ENCODE data around the gene PCNX2.

The PCNX2 gene

GRCh38 chr1:233055879-233056641, 239.5 kb downstream of the PCNX2 start:
- Histone ChIP-seq H3K9me2 (replicated peaks; ENCODE audit: insufficient read depth, low read length) (no peaks in the 10 kb centered on the region), H3K9ac (ENCODE audit: low read length) (no peak overlapping the region), H3K36me3 (replicated peaks; ENCODE audit: insufficient read depth, low read length) (no peaks in the 10 kb centered on the region), H3F3A (ENCODE audit: insufficient read depth, low read length) (no peaks in the 10 kb centered on the region), H3K4me3 (ENCODE audit: low read length) (no peak overlapping the region), H3K27me3 (replicated peaks; ENCODE audit: insufficient read depth, low read length) (no peaks in the 10 kb centered on the region), H2AFZ (ENCODE audit: low read length) (no peak overlapping the region), H3K27ac (ENCODE audit: low read length) (no peak overlapping the region), H4K20me1 (ENCODE audit: insufficient read depth, low read length) (no peaks in the 10 kb centered on the region), H3K9me3 (replicated peaks; ENCODE audit: insufficient read depth, low read length) (no peaks in the 10 kb centered on the region), H3K4me1 (ENCODE audit: low read length) (no peaks in the 10 kb centered on the region), H3K4me2 (ENCODE audit: low read depth, low read length) (no peak overlapping the region), H3K79me2 (ENCODE audit: low read length) (no peaks in the 10 kb centered on the region)
- DNase-seq: no peak
- no peak for TF ChIP-seq EZH2phosphoT487 (IDR thresholded peaks at IDR 0.05; ENCODE audit: low read length)
- TF ChIP-seq EZH2 (optimal IDR thresholded peaks at IDR 0.05; ENCODE audit: low read depth, low read length): no peak
- TF ChIP-seq CTCF (IDR thresholded peaks at IDR 0.05; ENCODE audit: low read length): no peak

GRCh38 chr1:233045588-233045987, 249.9 kb downstream of the PCNX2 start:
- Histone ChIP-seq H3K27me3 (replicated peaks; ENCODE audit: insufficient read depth, low read length) (no peaks in the 10 kb centered on the region), H3K79me2 (ENCODE audit: low read length) (no peaks in the 10 kb centered on the region), H3K9ac (ENCODE audit: low read length) (no peak overlapping the region), H3F3A (ENCODE audit: insufficient read depth, low read length) (no peaks in the 10 kb centered on the region), H2AFZ (ENCODE audit: low read length) (no peak overlapping the region), H4K20me1 (ENCODE audit: insufficient read depth, low read length) (no peaks in the 10 kb centered on the region), H3K4me1 (ENCODE audit: low read length) (no peaks in the 10 kb centered on the region), H3K9me2 (replicated peaks; ENCODE audit: insufficient read depth, low read length) (no peaks in the 10 kb centered on the region), H3K9me3 (replicated peaks; ENCODE audit: insufficient read depth, low read length) (no peaks in the 10 kb centered on the region), H3K4me3 (ENCODE audit: low read length) (no peak overlapping the region), H3K36me3 (replicated peaks; ENCODE audit: insufficient read depth, low read length) (no peaks in the 10 kb centered on the region), H3K27ac (ENCODE audit: low read length) (no peak overlapping the region), H3K4me2 (ENCODE audit: low read depth, low read length) (no peak overlapping the region)
- no peak for DNase-seq
- TF ChIP-seq EZH2phosphoT487 (IDR thresholded peaks at IDR 0.05; ENCODE audit: low read length) (no peak), CTCF (IDR thresholded peaks at IDR 0.05; ENCODE audit: low read length) (no peak), EZH2 (optimal IDR thresholded peaks at IDR 0.05; ENCODE audit: low read depth, low read length) (no peak)

GRCh38 chr1:233042834-233043233, 252.7 kb downstream of the PCNX2 start:
- H3K4me3 ChIP-seq (ENCODE audit: low read length): no peak overlapping the region
- no peak for DNase-seq
- no peak overlapping the region for H3K4me2 ChIP-seq (ENCODE audit: low read depth, low read length)
- no peak overlapping the region for H2AFZ ChIP-seq (ENCODE audit: low read length)
- no peaks in the 10 kb centered on the region for H3K9me2 ChIP-seq (replicated peaks; ENCODE audit: insufficient read depth, low read length)
- no peaks in the 10 kb centered on the region for H3K9me3 ChIP-seq (replicated peaks; ENCODE audit: insufficient read depth, low read length)
- H3F3A ChIP-seq (ENCODE audit: insufficient read depth, low read length): no peaks in the 10 kb centered on the region
- H3K27ac ChIP-seq (ENCODE audit: low read length): no peak overlapping the region
- no peaks in the 10 kb centered on the region for H3K4me1 ChIP-seq (ENCODE audit: low read length)
- no peaks in the 10 kb centered on the region for H3K27me3 ChIP-seq (replicated peaks; ENCODE audit: insufficient read depth, low read length)
- no peak overlapping the region for H3K9ac ChIP-seq (ENCODE audit: low read length)
- no peaks in the 10 kb centered on the region for H3K36me3 ChIP-seq (replicated peaks; ENCODE audit: insufficient read depth, low read length)
- TF ChIP-seq EZH2phosphoT487 (IDR thresholded peaks at IDR 0.05; ENCODE audit: low read length) (no peak), CTCF (IDR thresholded peaks at IDR 0.05; ENCODE audit: low read length) (no peak), EZH2 (optimal IDR thresholded peaks at IDR 0.05; ENCODE audit: low read depth, low read length) (no peak)
- no peaks in the 10 kb centered on the region for H3K79me2 ChIP-seq (ENCODE audit: low read length)
- H4K20me1 ChIP-seq (ENCODE audit: insufficient read depth, low read length): no peaks in the 10 kb centered on the region
